HG03558 (cell line): ENCODE data around the gene STRADB.

Experiments
- ATAC-seq: cut with Tn5 transposase; IDR thresholded peaks from one replicate; pipeline ENCODE4 v1.9.1; 2021; ENCODE audit warnings: moderate number of reproducible peaks; ENCODE audit not compliant: unreplicated experiment; ENCODE audit errors: extremely low read depth

STRADB gene

GRCh38 chr2:201523506-201523905 is 72.0 kb downstream of the STRADB start:
- ATAC-seq: no peak
